Adipocyte (in vitro differentiated cells): ENCODE results near the gene MTHFD1L.

Experiments
- DNase-seq: peaks from one replicate; pipeline ENCODE4 v3.0.0-alpha.2; 2015; ENCODE audit warnings: low read depth
- H3K27me3 ChIP-seq: replicated peaks from 2 replicates; pipeline ENCODE4 v1.7.0; 2013; ENCODE audit warnings: mild to moderate bottlenecking, low read length, moderate library complexity; ENCODE audit not compliant: control insufficient read depth, insufficient read depth
- H3K36me3 ChIP-seq: 2 replicates; pipeline ENCODE4 v1.7.0; 2013; ENCODE audit warnings: low read length, mild to moderate bottlenecking, moderate library complexity; ENCODE audit not compliant: control insufficient read depth, insufficient read depth, severe bottlenecking
- H3K4me1 ChIP-seq: 2 replicates; pipeline ENCODE4 v1.7.0; 2013; ENCODE audit warnings: mild to moderate bottlenecking, low read length, moderate library complexity; ENCODE audit not compliant: control insufficient read depth, insufficient read depth
- H3K4me3 ChIP-seq: 2 replicates; pipeline ENCODE4 v1.7.0; 2013; ENCODE audit warnings: mild to moderate bottlenecking, low read length, moderate library complexity
- H3K9ac ChIP-seq: 2 replicates; pipeline ENCODE4 v1.7.0; 2013; ENCODE audit warnings: mild to moderate bottlenecking, low read length, moderate library complexity
- H3K9me3 ChIP-seq: 2 replicates; pipeline ENCODE4 v1.7.0; 2013; ENCODE audit warnings: mild to moderate bottlenecking, low read length, moderate library complexity; ENCODE audit not compliant: control insufficient read depth

The MTHFD1L gene

DNA sequence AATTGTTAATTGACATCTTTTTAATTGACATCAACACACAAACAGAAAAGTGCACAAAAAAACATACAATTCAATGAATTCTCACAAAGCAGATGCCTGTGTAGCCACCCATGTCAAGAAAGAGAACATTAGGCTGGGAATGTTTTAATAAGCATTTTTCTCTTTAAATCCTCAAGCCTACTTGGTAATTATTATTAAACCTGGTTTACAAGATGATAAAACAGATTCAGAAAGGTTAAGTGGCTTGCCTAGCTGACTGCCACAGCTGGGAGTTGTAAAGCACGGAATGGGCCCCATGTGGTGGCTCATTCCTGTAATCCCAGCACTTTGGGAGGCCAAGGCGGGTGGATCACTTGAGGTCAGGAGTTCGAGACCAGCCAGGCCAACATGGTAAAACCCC lies 284.3 kb downstream of the MTHFD1L start:
- no peaks in the 10 kb centered on the region for H3K4me1 ChIP-seq
- H3K9ac ChIP-seq: no peak overlapping the region
- H3K9me3 ChIP-seq: no peaks in the 10 kb centered on the region
- no peak for DNase-seq
- no peaks in the 10 kb centered on the region for H3K27me3 ChIP-seq
- H3K4me3 ChIP-seq: no peak overlapping the region
- no peaks in the 10 kb centered on the region for H3K36me3 ChIP-seq
